HepG2 (cell line): ENCODE results near the gene MEGF11.

Source experiments
- GFI1 ChIP-seq: sonication (generic); formaldehyde crosslinking; IDR thresholded peaks from 2 replicates; pipeline ENCODE4 v1.5.0; 2020; ENCODE audit warnings: missing genetic modification reagents, mild to moderate bottlenecking, borderline replicate concordance
- KLF13 ChIP-seq: sonication (generic); formaldehyde crosslinking; IDR thresholded peaks from 2 replicates; pipeline ENCODE4 v1.4.0; 2020; ENCODE audit warnings: mild to moderate bottlenecking, missing genetic modification reagents
- PPARG ChIP-seq: conservative IDR thresholded peaks from 2 replicates; pipeline ENCODE4 v1.6.1; 2016; ENCODE audit warnings: missing biosample characterization, missing genetic modification reagents
- RBAK ChIP-seq: sonication (generic); formaldehyde crosslinking; IDR thresholded peaks from 2 replicates; pipeline ENCODE4 v1.5.1; 2020; ENCODE audit warnings: mild to moderate bottlenecking, missing genetic modification reagents
- ZNF354B ChIP-seq: sonication (generic); formaldehyde crosslinking; IDR thresholded peaks from 2 replicates; pipeline ENCODE4 v1.8.0; 2022; ENCODE audit warnings: mild to moderate bottlenecking, missing genetic modification reagents
- ZNF572 ChIP-seq: sonication (generic); formaldehyde crosslinking; IDR thresholded peaks from 2 replicates; pipeline ENCODE4 v1.5.1; 2020; ENCODE audit warnings: mild to moderate bottlenecking, missing genetic modification reagents
- ZNF660 ChIP-seq: sonication (generic); formaldehyde crosslinking; IDR thresholded peaks from 2 replicates; pipeline ENCODE4 v1.5.1; 2020; ENCODE audit warnings: mild to moderate bottlenecking, low read depth, missing genetic modification reagents, borderline replicate concordance
- TF ChIP-seq, protein P1 (sequence below): IDR thresholded peaks from 2 replicates; pipeline ENCODE4 v1.6.1; 2016; ENCODE audit warnings: low read depth
- TF ChIP-seq, protein P2 (sequence below): sonication (generic); formaldehyde crosslinking; IDR thresholded peaks from 2 replicates; pipeline ENCODE4 v1.4.0; 2020; ENCODE audit warnings: missing genetic modification reagents, borderline replicate concordance

DNA sequence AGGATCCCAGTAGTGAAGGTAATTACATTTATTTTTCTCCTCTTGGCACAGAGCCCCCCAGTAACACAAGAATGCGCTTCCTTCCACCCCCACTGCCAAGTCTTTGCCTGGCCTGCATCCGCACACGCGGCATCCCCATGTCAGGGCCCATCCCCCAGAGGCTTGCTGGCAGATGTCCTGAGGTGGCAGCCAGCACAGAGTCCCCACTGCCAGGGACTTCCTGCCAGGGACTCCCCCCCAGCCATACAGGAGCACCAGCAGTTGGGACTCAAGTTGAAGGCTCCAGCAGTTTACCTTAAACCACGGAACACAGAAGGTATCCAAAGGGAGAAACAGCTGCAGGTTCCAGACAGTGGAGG is 41.0 kb downstream of the MEGF11 start:
- TF ChIP-seq ZNF354B (CRISPR knock-in tag) (no peak), RBAK (no peak), KLF13 (CRISPR knock-in tag) (no peak), GFI1 (CRISPR knock-in tag) (no peak), ZNF572 (no peak), ZNF660 (CRISPR knock-in tag) (no peak), PPARG (CRISPR knock-in tag) (no peak)
- TF ChIP-seq, protein P1, sequence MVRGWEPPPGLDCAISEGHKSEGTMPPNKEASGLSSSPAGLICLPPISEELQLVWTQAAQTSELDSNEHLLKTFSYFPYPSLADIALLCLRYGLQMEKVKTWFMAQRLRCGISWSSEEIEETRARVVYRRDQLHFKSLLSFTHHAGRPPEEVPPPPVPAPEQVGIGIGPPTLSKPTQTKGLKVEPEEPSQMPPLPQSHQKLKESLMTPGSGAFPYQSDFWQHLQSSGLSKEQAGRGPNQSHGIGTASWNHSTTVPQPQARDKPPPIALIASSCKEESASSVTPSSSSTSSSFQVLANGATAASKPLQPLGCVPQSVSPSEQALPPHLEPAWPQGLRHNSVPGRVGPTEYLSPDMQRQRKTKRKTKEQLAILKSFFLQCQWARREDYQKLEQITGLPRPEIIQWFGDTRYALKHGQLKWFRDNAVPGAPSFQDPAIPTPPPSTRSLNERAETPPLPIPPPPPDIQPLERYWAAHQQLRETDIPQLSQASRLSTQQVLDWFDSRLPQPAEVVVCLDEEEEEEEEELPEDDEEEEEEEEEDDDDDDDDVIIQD: no peak
- TF ChIP-seq, protein P2, sequence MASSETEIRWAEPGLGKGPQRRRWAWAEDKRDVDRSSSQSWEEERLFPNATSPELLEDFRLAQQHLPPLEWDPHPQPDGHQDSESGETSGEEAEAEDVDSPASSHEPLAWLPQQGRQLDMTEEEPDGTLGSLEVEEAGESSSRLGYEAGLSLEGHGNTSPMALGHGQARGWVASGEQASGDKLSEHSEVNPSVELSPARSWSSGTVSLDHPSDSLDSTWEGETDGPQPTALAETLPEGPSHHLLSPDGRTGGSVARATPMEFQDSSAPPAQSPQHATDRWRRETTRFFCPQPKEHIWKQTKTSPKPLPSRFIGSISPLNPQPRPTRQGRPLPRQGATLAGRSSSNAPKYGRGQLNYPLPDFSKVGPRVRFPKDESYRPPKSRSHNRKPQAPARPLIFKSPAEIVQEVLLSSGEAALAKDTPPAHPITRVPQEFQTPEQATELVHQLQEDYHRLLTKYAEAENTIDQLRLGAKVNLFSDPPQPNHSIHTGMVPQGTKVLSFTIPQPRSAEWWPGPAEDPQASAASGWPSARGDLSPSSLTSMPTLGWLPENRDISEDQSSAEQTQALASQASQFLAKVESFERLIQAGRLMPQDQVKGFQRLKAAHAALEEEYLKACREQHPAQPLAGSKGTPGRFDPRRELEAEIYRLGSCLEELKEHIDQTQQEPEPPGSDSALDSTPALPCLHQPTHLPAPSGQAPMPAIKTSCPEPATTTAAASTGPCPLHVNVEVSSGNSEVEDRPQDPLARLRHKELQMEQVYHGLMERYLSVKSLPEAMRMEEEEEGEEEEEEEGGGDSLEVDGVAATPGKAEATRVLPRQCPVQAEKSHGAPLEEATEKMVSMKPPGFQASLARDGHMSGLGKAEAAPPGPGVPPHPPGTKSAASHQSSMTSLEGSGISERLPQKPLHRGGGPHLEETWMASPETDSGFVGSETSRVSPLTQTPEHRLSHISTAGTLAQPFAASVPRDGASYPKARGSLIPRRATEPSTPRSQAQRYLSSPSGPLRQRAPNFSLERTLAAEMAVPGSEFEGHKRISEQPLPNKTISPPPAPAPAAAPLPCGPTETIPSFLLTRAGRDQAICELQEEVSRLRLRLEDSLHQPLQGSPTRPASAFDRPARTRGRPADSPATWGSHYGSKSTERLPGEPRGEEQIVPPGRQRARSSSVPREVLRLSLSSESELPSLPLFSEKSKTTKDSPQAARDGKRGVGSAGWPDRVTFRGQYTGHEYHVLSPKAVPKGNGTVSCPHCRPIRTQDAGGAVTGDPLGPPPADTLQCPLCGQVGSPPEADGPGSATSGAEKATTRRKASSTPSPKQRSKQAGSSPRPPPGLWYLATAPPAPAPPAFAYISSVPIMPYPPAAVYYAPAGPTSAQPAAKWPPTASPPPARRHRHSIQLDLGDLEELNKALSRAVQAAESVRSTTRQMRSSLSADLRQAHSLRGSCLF (CRISPR knock-in tag): no peak
